Caco-2 (cell line): ENCODE results near the gene VIPR1. TPM values are rescaled to one million over a fixed set of nuclear protein-coding genes. Genes with fewer than 3 reads are reported as not detected.
"Not testable (repeated sequence)": the region's sequence is repeated elsewhere in the genome, so short reads cannot be mapped to it uniquely, and the experiment has no call there.

Source experiments
- BruUV-seq: library from RNA; stranded (reverse); fragments of 400-500 nt; replicated peaks from 2 replicates; lab custom pipeline; 2021; lab: Mats Ljungman, UMichigan
- CTCF ChIA-PET: fragments of 300-600 bp; sonication (Branson Sonifier 250); formaldehyde crosslinking; loops from one replicate; lab custom pipeline; 2022; ENCODE audit warnings: antibody characterized with exemption; lab: Charles Lee
- POLR2A ChIA-PET: fragments of 300-600 bp; sonication (Branson Sonifier 250); formaldehyde crosslinking; loops from one replicate; lab custom pipeline; 2022; ENCODE audit warnings: antibody characterized with exemption; lab: Charles Lee
- DNase-seq, 2 experiments: peaks; one replicate each; pipeline versions ENCODE4 v3.0.0 to v3.0.0-alpha.2; 2020 to 2022
- H3K27me3 ChIP-seq: replicated peaks from 2 replicates; pipeline ENCODE4 v1.6.0; 2011; ENCODE audit warnings: low read length; ENCODE audit not compliant: control insufficient read depth, insufficient read depth
- H3K36me3 ChIP-seq: 2 replicates; pipeline ENCODE4 v1.5.1; 2011; ENCODE audit warnings: low read length; ENCODE audit not compliant: control insufficient read depth, insufficient read depth
- H3K4me1 ChIP-seq: fragments of 250-450 bp; sonication (Bioruptor Pico); 2 replicates; pipeline ENCODE4 v1.5.1; 2020; ENCODE audit warnings: mild to moderate bottlenecking
- H3K4me3 ChIP-seq: 2 replicates; pipeline ENCODE4 v1.5.1; 2011; ENCODE audit warnings: low read depth, mild to moderate bottlenecking, control low read depth, low read length
- H3K9me3 ChIP-seq: fragments of 250-450 bp; sonication (Bioruptor Pico); 2 replicates; pipeline ENCODE4 v1.5.1; 2020; ENCODE audit warnings: mild to moderate bottlenecking, moderate library complexity
- H3K27ac Mint-ChIP-seq: one replicate; pipeline ENCODE4 v1.8.0; 2022; ENCODE audit warnings: mixed read lengths; ENCODE audit not compliant: unreplicated experiment
- H3K27me3 Mint-ChIP-seq: one replicate; pipeline ENCODE4 v1.8.0; 2022; ENCODE audit warnings: mixed read lengths; ENCODE audit not compliant: insufficient read depth, unreplicated experiment
- H3K36me3 Mint-ChIP-seq: one replicate; pipeline ENCODE4 v1.8.0; 2022; ENCODE audit warnings: mild to moderate bottlenecking, mixed read lengths; ENCODE audit not compliant: insufficient read depth, unreplicated experiment
- H3K4me1 Mint-ChIP-seq: one replicate; pipeline ENCODE4 v1.8.0; 2022; ENCODE audit warnings: low read depth, mixed read lengths; ENCODE audit not compliant: unreplicated experiment
- H3K4me3 Mint-ChIP-seq: one replicate; pipeline ENCODE4 v1.8.0; 2022; ENCODE audit warnings: mild to moderate bottlenecking, moderate library complexity, mixed read lengths; ENCODE audit not compliant: unreplicated experiment
- H3K9me3 Mint-ChIP-seq: one replicate; pipeline ENCODE4 v1.8.0; 2022; ENCODE audit warnings: mixed read lengths; ENCODE audit not compliant: unreplicated experiment
- CTCF ChIP-seq, 2 experiments: fragments of 200-600 bp in 1 of 2; IDR thresholded peaks; 1 replicate in 1 of 2; 2 replicates in 1 of 2; pipeline versions ENCODE4 v1.5.1 to v1.8.0; 2011 to 2022; ENCODE audit warnings: antibody characterized with exemption in 1 of 2, control low read depth in 1 of 2, inconsistent platforms in 1 of 2, low read depth in 1 of 2, low read length in 1 of 2, mild to moderate bottlenecking in 1 of 2, moderate library complexity in 1 of 2; ENCODE audit not compliant: insufficient read depth in 1 of 2, severe bottlenecking in 1 of 2, unreplicated experiment in 1 of 2
- intact Hi-C: fragments of 100-400 bp; cut with micrococcal nuclease; formaldehyde crosslinking; loops from one replicate; pipeline ENCODE4 v1.10.0; 2022; ENCODE audit not compliant: unreplicated experiment
- total RNA-seq: library from RNA; stranded (reverse); gene quantifications from 2 replicates; pipeline ENCODE4 v1.2.3, GENCODE V29; 2022

VIPR1 gene
- total RNA-seq, 1 experiment from 2014 or later, result 3.8 TPM

GRCh38 chr3:42575137-42575741, 72.8 kb downstream of the VIPR1 start:
- no peaks in the 10 kb centered on the region for H3K4me1 Mint-ChIP-seq
- H3K9me3 Mint-ChIP-seq, result no peaks in the 10 kb centered on the region
- H3K36me3 Mint-ChIP-seq, result peaks cover 31% of the 10 kb centered on the region
- no peak overlapping the region for H3K4me3 Mint-ChIP-seq
- no peak overlapping the region for H3K4me3 ChIP-seq
- ChIA-PET POLR2A (no interaction called here), CTCF (no interaction called here)
- TF ChIP-seq CTCF (IDR thresholded peaks at IDR 0.05; ENCODE audit: insufficient read depth in 1 of 2, low read depth in 1 of 2, low read length in 1 of 2, severe bottlenecking in 1 of 2, unreplicated experiment in 1 of 2), result no peak
- intact Hi-C loops, result loop anchor here (10.0 kb wide), 1 partner anchor 260 kb away; no protein-coding TSS in a partner anchor
- H3K27ac Mint-ChIP-seq, result no peak overlapping the region
- no peaks in the 10 kb centered on the region for H3K36me3 ChIP-seq
- no TSS peak for BruUV-seq
- H3K4me1 ChIP-seq, result no peaks in the 10 kb centered on the region
- no peaks in the 10 kb centered on the region for H3K27me3 Mint-ChIP-seq
- no peaks in the 10 kb centered on the region for H3K27me3 ChIP-seq
- H3K9me3 ChIP-seq, result no peaks in the 10 kb centered on the region
- DNase-seq, result no peak

GRCh38 chr3:42578054-42578453, 75.6 kb downstream of the VIPR1 start:
- H3K4me3 Mint-ChIP-seq, result no peak overlapping the region
- H3K9me3 ChIP-seq, result no peaks in the 10 kb centered on the region
- ChIA-PET CTCF (no interaction called here), POLR2A (no interaction called here)
- H3K36me3 Mint-ChIP-seq, result peaks cover 28% of the 10 kb centered on the region
- BruUV-seq, result no TSS peak
- H3K4me1 ChIP-seq, result peaks cover 8% of the 10 kb centered on the region
- no peaks in the 10 kb centered on the region for H3K27me3 ChIP-seq
- intact Hi-C loops, result loop anchor here (10.0 kb wide), 1 partner anchor 257 kb away; no protein-coding TSS in a partner anchor
- peaks cover 9% of the 10 kb centered on the region for H3K4me1 Mint-ChIP-seq
- H3K27ac Mint-ChIP-seq, result no peak overlapping the region
- DNase-seq, result no peak
- no peaks in the 10 kb centered on the region for H3K9me3 Mint-ChIP-seq
- no peak for TF ChIP-seq CTCF (IDR thresholded peaks at IDR 0.05; ENCODE audit: insufficient read depth in 1 of 2, low read depth in 1 of 2, low read length in 1 of 2, severe bottlenecking in 1 of 2, unreplicated experiment in 1 of 2)
- H3K36me3 ChIP-seq, result no peaks in the 10 kb centered on the region
- H3K4me3 ChIP-seq, result no peak overlapping the region
- no peaks in the 10 kb centered on the region for H3K27me3 Mint-ChIP-seq

GRCh38 chr3:42579346-42579745, 76.9 kb downstream of the VIPR1 start:
- H3K27me3 Mint-ChIP-seq, H3K27ac Mint-ChIP-seq, H3K4me3 Mint-ChIP-seq, DNase-seq, H3K27me3 ChIP-seq, H3K4me3 ChIP-seq, POLR2A ChIA-PET, CTCF ChIA-PET, BruUV-seq, H3K9me3 ChIP-seq, H3K9me3 Mint-ChIP-seq, H3K36me3 ChIP-seq: not testable (repeated sequence)
- peaks cover 28% of the 10 kb centered on the region for H3K36me3 Mint-ChIP-seq
- intact Hi-C loops, result loop anchor here (10.0 kb wide), 1 partner anchor 255 kb away; no protein-coding TSS in a partner anchor
- H3K4me1 Mint-ChIP-seq, result peaks cover 13% of the 10 kb centered on the region
- H3K4me1 ChIP-seq, result peaks cover 12% of the 10 kb centered on the region
